HEK293T (cell line): Measurements from ENCODE around the gene SLC22A14.

Experiments
- CTCF ChIA-PET: fragments of 350-600 bp; formaldehyde crosslinking; extraction: SDS; loops from one replicate; lab custom pipeline; 2021; ENCODE audit warnings: antibody characterized with exemption, inconsistent platforms; lab: Yijun Ruan, JAX
- POLR2A ChIA-PET: fragments of 350-600 bp; formaldehyde crosslinking; extraction: SDS; loops from one replicate; lab custom pipeline; 2020; ENCODE audit warnings: antibody characterized with exemption, inconsistent platforms; lab: Yijun Ruan, JAX
- DNase-seq: peaks from one replicate; pipeline ENCODE4 v3.0.0; 2012; ENCODE audit warnings: mixed read lengths; ENCODE audit errors: extremely low spot score
- ARNT ChIP-seq: fragments of 450-650 bp; IDR thresholded peaks from 2 replicates; pipeline ENCODE4 v1.6.1; 2017; ENCODE audit warnings: mild to moderate bottlenecking
- BHLHE40 ChIP-seq: fragments of 450-650 bp; IDR thresholded peaks from 2 replicates; pipeline ENCODE4 v1.6.1; 2016; ENCODE audit warnings: mild to moderate bottlenecking, moderate library complexity, borderline replicate concordance
- CTBP1 ChIP-seq: fragments of 450-650 bp; IDR thresholded peaks from 2 replicates; pipeline ENCODE4 v1.6.1; 2016; ENCODE audit warnings: borderline replicate concordance
- ELF4 ChIP-seq: fragments of 450-650 bp; IDR thresholded peaks from 2 replicates; pipeline ENCODE4 v1.6.1; 2017; ENCODE audit warnings: antibody characterized with exemption
- FOXA1 ChIP-seq: fragments of 450-650 bp; IDR thresholded peaks from 2 replicates; pipeline ENCODE4 v1.6.1; 2016; ENCODE audit warnings: mild to moderate bottlenecking
- FOXK2 ChIP-seq: fragments of 450-650 bp; IDR thresholded peaks from 2 replicates; pipeline ENCODE4 v1.6.1; 2016; ENCODE audit warnings: mild to moderate bottlenecking
- FOXM1 ChIP-seq: fragments of 450-650 bp; IDR thresholded peaks from 2 replicates; pipeline ENCODE4 v1.6.1; 2017; ENCODE audit warnings: mild to moderate bottlenecking, borderline replicate concordance
- HDGF ChIP-seq: fragments of 450-650 bp; IDR thresholded peaks from 2 replicates; pipeline ENCODE4 v1.6.1; 2017; ENCODE audit warnings: antibody characterized with exemption, borderline replicate concordance
- L3MBTL2 ChIP-seq: fragments of 450-650 bp; conservative IDR thresholded peaks from 2 replicates; pipeline ENCODE4 v1.6.1; 2016; ENCODE audit warnings: mild to moderate bottlenecking
- LEF1 ChIP-seq: fragments of 450-650 bp; IDR thresholded peaks from 2 replicates; pipeline ENCODE4 v1.6.1; 2017; ENCODE audit warnings: mild to moderate bottlenecking, borderline replicate concordance
- NFRKB ChIP-seq: fragments of 450-650 bp; IDR thresholded peaks from 2 replicates; pipeline ENCODE4 v1.6.1; 2016; ENCODE audit warnings: mild to moderate bottlenecking, moderate library complexity
- SP1 ChIP-seq: fragments of 450-650 bp; IDR thresholded peaks from 2 replicates; pipeline ENCODE4 v1.6.1; 2017
- SUZ12 ChIP-seq: fragments of 450-650 bp; IDR thresholded peaks from 2 replicates; pipeline ENCODE4 v1.6.1; 2016; ENCODE audit warnings: mild to moderate bottlenecking
- TARDBP ChIP-seq: fragments of 450-650 bp; IDR thresholded peaks from 2 replicates; pipeline ENCODE4 v1.6.1; 2016
- ZNF384 ChIP-seq: fragments of 450-650 bp; IDR thresholded peaks from 2 replicates; pipeline ENCODE4 v1.6.1; 2016
- TF ChIP-seq, protein P1 (sequence below): fragments of 450-650 bp; IDR thresholded peaks from 2 replicates; pipeline ENCODE4 v1.6.1; 2016

SLC22A14 gene

DNA sequence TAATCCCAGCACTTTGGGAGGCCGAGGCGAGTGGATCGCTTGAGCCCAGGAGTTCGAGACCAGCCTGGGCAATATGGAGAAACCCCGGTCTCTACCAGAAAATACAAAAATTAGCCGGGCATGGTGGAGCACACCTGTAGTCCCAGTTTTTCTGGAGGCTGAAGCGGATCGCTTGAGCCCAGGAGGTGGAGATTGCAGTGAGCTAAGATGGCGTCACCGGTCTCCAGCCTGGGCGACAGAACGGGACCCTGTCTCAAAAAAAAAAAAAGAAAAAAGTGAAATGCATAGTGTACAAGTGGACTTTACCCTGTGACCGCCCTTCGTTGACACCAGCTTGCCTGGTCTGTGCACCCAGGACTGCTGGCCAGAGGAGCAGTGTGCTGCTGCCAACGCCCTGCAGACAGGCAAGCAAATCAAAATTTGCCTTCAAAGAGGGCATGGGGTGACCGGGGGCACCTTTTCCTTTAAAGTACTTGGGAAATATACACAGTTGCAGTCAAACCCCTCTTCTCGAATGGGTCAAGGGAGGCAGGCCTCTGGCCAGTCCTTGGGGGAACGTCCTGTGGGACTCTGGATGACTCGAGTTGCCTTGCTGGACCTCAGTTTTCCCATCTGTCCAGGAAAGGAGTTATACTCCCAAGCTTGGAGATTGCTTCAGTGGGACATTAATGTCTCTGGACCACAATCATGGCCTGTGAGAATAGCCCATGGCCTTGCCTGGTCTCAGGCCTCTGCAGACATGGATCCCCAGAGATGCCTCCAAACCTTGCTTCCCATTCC, 65.5 kb downstream of the SLC22A14 start:
- ChIA-PET POLR2A (interaction anchor here (1.5 to 1.9 kb wide), 2 partner anchors 16 to 183 kb away, joined by 4 read pairs; partner anchors contain the start of gene OXSR1), CTCF (interaction anchor here (1.2 kb wide), 1 partner anchor 43 kb away, joined by 3 read pairs; no protein-coding TSS in a partner anchor)
- TF ChIP-seq ZNF384 (0 out of 2 replicates have a peak, but pooled peaks have one; percentile 37), HDGF (no peak), NFRKB (no peak), FOXK2 (no peak), ELF4 (no peak), BHLHE40 (no peak)
- no peak for DNase-seq

DNA sequence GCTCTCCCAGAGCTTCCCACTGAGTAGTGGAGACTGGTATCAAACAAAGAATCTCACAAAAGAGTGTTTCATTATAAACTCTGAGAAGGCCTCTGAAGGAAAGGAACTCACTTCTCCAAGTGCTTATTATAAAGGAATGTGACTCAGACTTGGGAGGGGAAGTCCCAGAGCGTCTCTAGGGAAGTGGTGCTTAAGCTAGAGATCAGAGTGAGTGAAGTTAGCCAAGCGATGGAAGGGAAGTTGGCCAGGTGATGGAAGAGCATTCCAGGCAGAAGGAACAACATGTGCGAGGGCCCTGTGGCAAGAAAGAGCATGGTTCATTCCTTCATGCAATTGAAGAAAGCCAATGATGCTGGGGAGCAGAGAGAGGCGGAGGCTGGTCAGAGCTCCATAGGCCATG, 66.8 kb downstream of the SLC22A14 start:
- no peak for DNase-seq
- TF ChIP-seq L3MBTL2 (no peak), ELF4 (no peak), SUZ12 (no peak), HDGF (no peak)
- ChIA-PET POLR2A (no interaction called here), CTCF (no interaction called here)

DNA sequence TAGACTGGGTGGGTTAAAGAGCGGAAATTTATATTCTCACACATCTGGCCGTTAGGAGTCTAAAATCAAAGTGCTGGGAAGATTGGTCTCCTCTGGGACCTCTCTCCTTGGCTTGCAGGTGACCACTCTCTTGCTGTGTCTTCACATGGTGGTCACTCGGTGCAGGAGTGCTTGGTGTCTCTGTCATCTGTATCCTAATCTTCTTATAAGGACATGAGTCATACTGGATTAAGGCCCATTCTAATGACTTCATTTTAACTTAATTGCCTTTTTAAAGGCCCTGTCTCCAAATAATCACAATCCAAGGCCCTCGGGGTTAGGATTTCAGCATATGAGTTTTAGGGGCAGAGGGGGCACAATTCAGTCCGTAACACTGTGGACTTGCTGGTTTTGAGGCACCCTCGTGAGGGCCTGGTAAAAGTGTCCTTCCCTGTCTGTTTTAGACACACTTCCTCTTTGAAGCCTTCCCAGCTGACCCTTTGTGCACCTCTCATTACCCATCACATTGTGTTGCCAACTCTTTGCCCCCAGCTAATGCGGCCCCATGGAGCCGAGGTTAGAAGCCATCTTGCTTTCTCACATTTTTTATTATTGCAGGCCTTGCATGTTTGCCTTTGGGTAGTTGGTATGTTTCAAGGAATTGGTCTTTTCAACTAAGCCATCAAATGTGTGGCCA, 67.7 kb downstream of the SLC22A14 start:
- no peak for DNase-seq
- no peak for TF ChIP-seq BHLHE40
- TF ChIP-seq SUZ12 = no peak
- TF ChIP-seq FOXK2 = no peak
- TF ChIP-seq, protein P1, sequence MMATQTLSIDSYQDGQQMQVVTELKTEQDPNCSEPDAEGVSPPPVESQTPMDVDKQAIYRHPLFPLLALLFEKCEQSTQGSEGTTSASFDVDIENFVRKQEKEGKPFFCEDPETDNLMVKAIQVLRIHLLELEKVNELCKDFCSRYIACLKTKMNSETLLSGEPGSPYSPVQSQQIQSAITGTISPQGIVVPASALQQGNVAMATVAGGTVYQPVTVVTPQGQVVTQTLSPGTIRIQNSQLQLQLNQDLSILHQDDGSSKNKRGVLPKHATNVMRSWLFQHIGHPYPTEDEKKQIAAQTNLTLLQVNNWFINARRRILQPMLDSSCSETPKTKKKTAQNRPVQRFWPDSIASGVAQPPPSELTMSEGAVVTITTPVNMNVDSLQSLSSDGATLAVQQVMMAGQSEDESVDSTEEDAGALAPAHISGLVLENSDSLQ = no peak
- TF ChIP-seq FOXM1 = no peak
- no peak for TF ChIP-seq ELF4
- TF ChIP-seq ARNT = no peak
- TF ChIP-seq L3MBTL2 = no peak
- no peak for TF ChIP-seq NFRKB
- no peak for TF ChIP-seq SP1
- CTCF ChIA-PET = no interaction called here
- POLR2A ChIA-PET = no interaction called here

DNA sequence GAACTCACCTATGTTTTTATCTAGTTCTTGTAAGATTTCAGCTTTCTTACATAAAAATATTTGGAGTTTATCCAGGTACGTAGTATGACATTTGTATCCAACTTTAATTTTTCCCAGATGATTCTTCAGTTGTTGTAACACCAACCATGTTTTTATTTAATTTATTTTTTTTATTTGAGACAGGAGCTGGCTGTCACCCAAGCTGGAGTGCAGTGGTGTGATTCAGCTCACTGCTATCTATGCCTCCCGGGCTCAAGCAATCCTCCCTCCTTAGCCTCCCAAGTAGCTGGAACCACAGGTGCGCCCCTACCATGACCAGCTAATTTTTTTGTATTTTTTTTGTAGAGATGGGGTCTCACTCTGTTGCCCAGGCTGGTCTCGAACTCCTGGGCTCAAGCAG, 71.1 kb downstream of the SLC22A14 start:
- no peak for TF ChIP-seq L3MBTL2
- no peak for DNase-seq
- CTCF ChIA-PET = no interaction called here
- POLR2A ChIA-PET = no interaction called here

DNA sequence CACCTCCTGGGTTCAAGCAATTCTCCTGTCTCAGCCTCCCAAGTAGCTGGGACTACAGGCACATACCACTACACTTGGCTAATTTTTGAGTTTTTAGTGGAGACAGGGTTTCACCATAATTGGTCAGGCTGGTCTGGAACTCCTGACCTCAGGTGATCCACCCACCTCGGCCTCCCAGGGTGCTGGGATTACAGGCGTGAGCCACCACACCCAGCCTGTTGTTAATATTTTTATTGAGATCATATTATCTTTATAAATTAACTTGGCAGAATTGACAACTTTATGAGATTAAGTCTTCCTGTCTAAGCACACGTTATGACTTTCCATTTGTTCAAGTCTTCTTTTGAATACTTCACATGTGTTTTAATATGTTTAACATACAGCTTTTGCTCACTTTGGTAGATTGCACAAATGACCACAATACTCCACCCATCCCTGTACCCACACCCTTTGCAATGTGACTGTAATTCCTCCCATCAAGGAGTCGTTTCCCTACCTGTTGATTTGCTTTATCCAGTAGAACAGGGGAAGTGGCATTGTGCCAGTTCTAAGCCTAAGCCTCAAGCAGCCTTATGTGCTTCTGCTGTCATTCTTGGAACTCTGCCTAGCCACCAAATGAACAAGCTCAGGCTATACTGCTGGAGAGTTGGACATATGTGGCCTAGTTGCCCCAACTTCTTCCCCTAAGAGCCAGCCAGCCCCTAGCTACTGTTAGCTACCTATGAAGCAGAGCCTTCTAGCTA, 72.7 kb downstream of the SLC22A14 start:
- TF ChIP-seq, protein P1 = no peak
- CTCF ChIA-PET = interaction anchor here (0.6 kb wide), 1 partner anchor 8 kb away, joined by 3 read pairs; the partner anchor contains the start of gene XYLB
- POLR2A ChIA-PET = no interaction called here
- DNase-seq = no peak

DNA sequence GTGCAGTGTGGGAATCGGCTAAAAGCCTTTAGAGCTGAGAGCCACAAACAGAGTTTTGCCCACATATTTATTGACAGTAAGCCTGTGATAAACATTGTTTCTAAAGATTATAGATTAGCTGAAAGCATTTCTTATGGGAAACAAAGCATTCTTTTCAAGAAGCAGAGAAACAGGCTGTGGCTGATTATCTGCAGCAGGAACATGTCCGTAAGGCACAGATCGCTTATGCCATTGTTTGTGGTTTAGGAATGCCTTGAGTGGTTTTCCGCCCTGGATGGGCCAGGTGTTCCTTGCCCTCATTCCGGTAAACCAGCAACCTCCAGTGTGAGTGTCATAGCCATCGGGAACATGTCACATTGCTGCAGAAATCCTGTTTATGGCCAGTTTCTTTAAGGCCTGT, 76.9 kb downstream of the SLC22A14 start:
- TF ChIP-seq FOXK2 (no peak), LEF1 (no peak), FOXA1 (no peak), NFRKB (no peak), ZNF384 (no peak)
- POLR2A ChIA-PET = no interaction called here
- CTCF ChIA-PET = interaction anchor here (0.8 kb wide), 1 partner anchor 226 kb away, joined by 3 read pairs; no protein-coding TSS in a partner anchor
- DNase-seq = no peak

DNA sequence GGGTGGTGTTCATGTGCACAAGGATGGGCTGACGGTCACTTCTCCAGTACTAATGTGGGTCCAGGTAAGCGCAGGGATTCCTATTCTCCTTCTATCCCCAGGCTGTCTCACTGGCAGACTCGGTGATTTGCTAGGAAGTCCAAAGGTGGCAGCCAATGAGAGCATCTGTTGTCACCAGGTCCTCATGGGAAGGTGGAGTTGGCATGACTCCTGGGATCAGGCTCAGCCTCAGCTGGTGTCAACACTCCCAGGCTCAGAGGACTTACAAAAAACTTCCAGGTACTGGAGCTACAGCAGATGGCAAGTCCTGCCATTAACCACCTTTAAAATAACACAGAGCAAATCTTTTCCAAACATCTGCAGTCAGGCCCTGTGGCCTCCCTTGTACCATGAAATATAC, 78.3 kb downstream of the SLC22A14 start:
- ChIA-PET POLR2A (no interaction called here), CTCF (no interaction called here)
- TF ChIP-seq ZNF384 (no peak), SUZ12 (no peak), LEF1 (no peak), FOXA1 (no peak), HDGF (no peak), SP1 (no peak), ELF4 (no peak), CTBP1 (no peak), NFRKB (no peak), FOXM1 (no peak), BHLHE40 (no peak), TARDBP (no peak), L3MBTL2 (no peak), FOXK2 (no peak), ARNT (no peak)
- TF ChIP-seq, protein P1 = no peak
- no peak for DNase-seq
